Lung (tissue), 12 donors: ENCODE measurements around the gene PPP1R27. TPM values are rescaled to one million over a fixed set of nuclear protein-coding genes. Genes with fewer than 3 reads are reported as not detected.

Experiments used
- ATAC-seq: fragments of 200-7000 bp; cut with Tn5 transposase; one replicate; pipeline ENCODE4 v1.9.1; 2020; ENCODE audit warnings: moderate number of reproducible peaks; ENCODE audit not compliant: insufficient read depth, low FRiP score
- DNase-seq, 3 donors: peaks; one replicate each; pipeline ENCODE4 v3.0.0-alpha.2; 2013 to 2017
- H3K27ac ChIP-seq, 2 donors: one replicate each; pipeline ENCODE4 v1.5.1; 2013; ENCODE audit warnings: mild to moderate bottlenecking in 2 of 2, moderate library complexity in 2 of 2, control low read depth in 1 of 2, inconsistent platforms in 1 of 2, low read depth in 1 of 2, low read length in 1 of 2
- H3K27me3 ChIP-seq, 3 donors: one replicate each; pipeline ENCODE4 v1.5.1; 2013; ENCODE audit warnings: low read length in 2 of 3; ENCODE audit not compliant: control insufficient read depth in 3 of 3, insufficient read depth in 3 of 3
- H3K36me3 ChIP-seq, 4 donors: one replicate each; pipeline ENCODE4 v1.5.1; 2013; ENCODE audit warnings: low read length in 4 of 4, mild to moderate bottlenecking in 1 of 4, moderate library complexity in 1 of 4; ENCODE audit not compliant: control insufficient read depth in 4 of 4, insufficient read depth in 4 of 4
- H3K4me1 ChIP-seq, 5 donors: one replicate each; pipeline ENCODE4 v1.5.1; 2013; ENCODE audit warnings: low read length in 5 of 5, mild to moderate bottlenecking in 2 of 5, moderate library complexity in 1 of 5; ENCODE audit not compliant: control insufficient read depth in 5 of 5, insufficient read depth in 5 of 5
- H3K4me3 ChIP-seq: one replicate; pipeline ENCODE4 v1.5.1; 2013; ENCODE audit warnings: mild to moderate bottlenecking, control low read depth, moderate library complexity
- H3K9ac ChIP-seq, 2 donors: one replicate each; pipeline ENCODE4 v1.5.1; 2013; ENCODE audit warnings: low read length in 2 of 2, control low read depth in 1 of 2; ENCODE audit not compliant: insufficient read depth in 1 of 2
- H3K9me3 ChIP-seq, 4 donors: one replicate each; pipeline ENCODE4 v1.5.1; 2013; ENCODE audit warnings: low read length in 3 of 4, mild to moderate bottlenecking in 1 of 4, moderate library complexity in 1 of 4; ENCODE audit not compliant: control insufficient read depth in 4 of 4, insufficient read depth in 3 of 4
- CTCF ChIP-seq: IDR thresholded peaks from 2 replicates; pipeline ENCODE4 v1.5.1; 2012; ENCODE audit warnings: mild to moderate bottlenecking; ENCODE audit errors: control extremely low read depth, extremely low read depth
- WGBS, 2 donors: extraction: QIAGEN DNeasy Blood & Tissue Kit; methylation state at CpG; one replicate each; pipeline ENCODE4 v1.1.7; 2013; 5-methylcytosine and 5-hydroxymethylcytosine counted together
- polyA plus RNA-seq, 2 donors: library from polyadenylated mRNA; stranded (reverse); fragments of 200-250 nt; gene quantifications; one replicate each; pipeline ENCODE4 v1.2.1, GENCODE V29; 2013
- total RNA-seq, 2 donors: library from RNA; depleted of rRNA in 1 of 2; stranded (reverse); fragments of >200 nt in 1 of 2; gene quantifications; one replicate each; pipeline ENCODE4 v1.2.1, GENCODE V29; 2014 to 2021
- donor health status: control.
- donor health status: control.
- donor health status: Bipolar disorder and iron deficiency.
- donor health status: healthy.
- donor health status: DM: yes; HTN: yes; CAD: no.

The PPP1R27 gene
- total and polyA plus RNA-seq, 4 donors = 0.13 TPM; not detected in 3

- peaks cover 0 to 29% (median 11%) of the 10 kb centered on the region in 5 donors for H3K4me1 ChIP-seq
- DNase-seq (peak in 1 of 3 donors; percentile 10), ATAC-seq (no peak)
- H3K9me3 ChIP-seq = no peaks in the 10 kb centered on the region
- H3K27me3 ChIP-seq = no peaks in the 10 kb centered on the region
- H3K36me3 ChIP-seq = peaks cover 0 to 28% (median 20%) of the 10 kb centered on the region in 4 donors
- WGBS, 2 donors = 78% methylated on average over 18 of the region's 18 CpGs
- H3K27ac ChIP-seq = peak overlapping the region in 1 of 2 donors; percentile 15
- H3K4me3 ChIP-seq = no peak overlapping the region
- H3K9ac ChIP-seq = no peak overlapping the region
- TF ChIP-seq CTCF = no peak
Measured at GRCh38 chr17:81865733-81866439, 31.0 kb upstream of the PPP1R27 start.

GRCh38 chr17:81865358-81865732 is 30.5 kb upstream of the PPP1R27 start:
- no peaks in the 10 kb centered on the region for H3K27me3 ChIP-seq
- no peak overlapping the region for H3K4me3 ChIP-seq
- H3K9me3 ChIP-seq = no peaks in the 10 kb centered on the region
- no peak overlapping the region for H3K27ac ChIP-seq
- DNase-seq (no peak), ATAC-seq (no peak)
- 96 to 97% methylated on average over 8 of the region's 8 CpGs for WGBS, 2 donors
- TF ChIP-seq CTCF = no peak
- H3K36me3 ChIP-seq = peaks cover 0 to 28% (median 20%) of the 10 kb centered on the region in 4 donors
- peaks cover 0 to 29% (median 11%) of the 10 kb centered on the region in 5 donors for H3K4me1 ChIP-seq
- no peak overlapping the region for H3K9ac ChIP-seq

- no peak for DNase-seq
- TF ChIP-seq CTCF = no peak
- WGBS, 2 donors = 77 to 81% methylated on average over 9 of the region's 9 CpGs
- H3K27ac ChIP-seq = no peak overlapping the region
- peaks cover 0 to 26% (median 5%) of the 10 kb centered on the region in 5 donors for H3K4me1 ChIP-seq
- H3K36me3 ChIP-seq = peaks cover 0 to 23% (median 17%) of the 10 kb centered on the region in 4 donors
- H3K9ac ChIP-seq = no peak overlapping the region
- no peaks in the 10 kb centered on the region for H3K9me3 ChIP-seq
- H3K4me3 ChIP-seq = no peak overlapping the region
- ATAC-seq = no peak
- no peaks in the 10 kb centered on the region for H3K27me3 ChIP-seq
Measured at GRCh38 chr17:81863833-81864768, 29.3 kb upstream of the PPP1R27 start.
